AG09309 (cell line): ENCODE results near the gene DIP2C.
"Not testable (repeated sequence)": the region's sequence is repeated elsewhere in the genome, so short reads cannot be mapped to it uniquely, and the experiment has no call there.

Experiments
- DNase-seq: peaks from one replicate; pipeline ENCODE4 v3.0.0-alpha.2; 2010; ENCODE audit warnings: low read depth
- H3K4me3 ChIP-seq: 2 replicates; pipeline ENCODE4 v1.5.1; 2011; ENCODE audit warnings: mild to moderate bottlenecking, low read depth, low read length, moderate library complexity; ENCODE audit not compliant: control insufficient read depth
- CTCF ChIP-seq: IDR thresholded peaks from 2 replicates; pipeline ENCODE4 v1.5.1; 2011; ENCODE audit warnings: mild to moderate bottlenecking, low read depth, low read length, inconsistent platforms; ENCODE audit not compliant: insufficient read depth, control insufficient read depth; ENCODE audit errors: missing control alignments

Gene DIP2C

GRCh38 chr10:483261-483660 is 206.2 kb downstream of the DIP2C start:
- no peak overlapping the region for H3K4me3 ChIP-seq
- DNase-seq, result no peak
- TF ChIP-seq CTCF, result no peak

GRCh38 chr10:482848-483247 is 206.6 kb downstream of the DIP2C start:
- no peak for TF ChIP-seq CTCF
- H3K4me3 ChIP-seq, result no peak overlapping the region
- DNase-seq, result no peak

- DNase-seq, result no peak
- no peak for TF ChIP-seq CTCF
- H3K4me3 ChIP-seq, result no peak overlapping the region
These were observed 207.4 kb downstream of the DIP2C start for GRCh38 chr10:482051-482501.

- no peak for DNase-seq
- TF ChIP-seq CTCF, result no peak
- no peak overlapping the region for H3K4me3 ChIP-seq
These were observed 207.8 kb downstream of the DIP2C start for GRCh38 chr10:481628-482027.

GRCh38 chr10:480928-481552 is 208.4 kb downstream of the DIP2C start:
- no peak for DNase-seq
- no peak for TF ChIP-seq CTCF

GRCh38 chr10:480498-480927 is 209.0 kb downstream of the DIP2C start:
- no peak for TF ChIP-seq CTCF
- H3K4me3 ChIP-seq, result no peak overlapping the region
- no peak for DNase-seq

More at GRCh38 chr10:480928-481552, 208.4 kb downstream of the DIP2C start:
- no peak overlapping the region for H3K4me3 ChIP-seq

- not testable (repeated sequence) for H3K4me3 ChIP-seq, DNase-seq
These were observed 209.6 kb downstream of the DIP2C start for GRCh38 chr10:479706-480497.
